Left lung (tissue), 10 donors: ENCODE measurements around the gene SCLY. TPM values are rescaled to one million over a fixed set of nuclear protein-coding genes. Genes with fewer than 3 reads are reported as not detected.

ENCODE experiments used
- ATAC-seq: fragments of 200-7000 bp; cut with Tn5 transposase; one replicate; pipeline ENCODE4 v1.9.1; 2020; ENCODE audit warnings: moderate library complexity
- DNase-seq, 4 donors: peaks; one replicate each; pipeline ENCODE4 v3.0.0-alpha.2; 2013 to 2020
- H3K27ac ChIP-seq, 2 donors: fragments of 200-600 bp; sonication (generic) in 1 of 2; one replicate each; pipeline versions ENCODE4 v1.5.0 to v1.8.0; 2020 to 2021
- H3K27me3 ChIP-seq, 2 donors: fragments of 200-600 bp; sonication (generic) in 1 of 2; one replicate each; pipeline versions ENCODE4 v1.5.0 to v1.8.0; 2020 to 2021
- H3K36me3 ChIP-seq, 2 donors: fragments of 200-600 bp; sonication (generic) in 1 of 2; one replicate each; pipeline versions ENCODE4 v1.5.0 to v1.8.0; 2020 to 2021
- H3K4me1 ChIP-seq, 2 donors: fragments of 200-600 bp; one replicate each; pipeline ENCODE4 v1.8.0; 2021
- H3K4me3 ChIP-seq, 2 donors: fragments of 200-600 bp; sonication (generic) in 1 of 2; one replicate each; pipeline versions ENCODE4 v1.5.0 to v1.8.0; 2020 to 2021; ENCODE audit warnings: mild to moderate bottlenecking in 1 of 2
- H3K9me3 ChIP-seq, 2 donors: fragments of 200-600 bp; sonication (generic) in 1 of 2; one replicate each; pipeline versions ENCODE4 v1.5.0 to v1.8.0; 2020 to 2021
- CTCF ChIP-seq, 2 donors: fragments of 200-600 bp; sonication (generic) in 1 of 2; IDR thresholded peaks; one replicate each; pipeline versions ENCODE4 v1.5.0 to v1.8.0; 2021; ENCODE audit warnings: antibody characterized with exemption in 2 of 2
- intact Hi-C, 2 donors: fragments of 100-400 bp; cut with DNase I; formaldehyde crosslinking; loops; one replicate each; pipeline versions ENCODE4 v1.11.2 to v1.14.2; 2022
- polyA plus RNA-seq, 6 donors: library from polyadenylated mRNA; unstranded; fragments of 120-200 nt; gene quantifications; one replicate each; pipeline ENCODE4 v1.2.1, GENCODE V29; 2013; ENCODE audit not compliant: insufficient read length in 6 of 6
- total RNA-seq, 2 donors: library from RNA; stranded (reverse); fragmentation: NEBNext Ultra II Directional; extraction: Animal tissue kit (Norgen Biotek cat#: 25700); gene quantifications; one replicate each; pipeline ENCODE4 v1.2.1, GENCODE V29; 2021
- donor health status: DM: no; HTN: yes; CAD: no.
- donor health status: DM: no; HTN: no; CAD: no.

The SCLY gene
- total and polyA plus RNA-seq, 8 donors = 10.9 to 20.9 (median 15.2) TPM

GRCh38 chr2:238024986-238025385, 35.8 kb upstream of the SCLY start:
- Histone ChIP-seq H3K4me1 (no peaks in the 10 kb centered on the region), H3K36me3 (peaks cover 0 to 60% of the 10 kb centered on the region in 2 donors), H3K4me3 (no peak overlapping the region), H3K27me3 (no peaks in the 10 kb centered on the region), H3K9me3 (no peaks in the 10 kb centered on the region), H3K27ac (no peak overlapping the region)
- DNase-seq (no peak), ATAC-seq (no peak)
- intact Hi-C loops = no loop called here
- TF ChIP-seq CTCF (IDR thresholded peaks at IDR 0.05) = no peak

- no peak overlapping the region for H3K27ac ChIP-seq
- intact Hi-C loops = no loop called here
- H3K9me3 ChIP-seq = no peaks in the 10 kb centered on the region
- H3K27me3 ChIP-seq = no peaks in the 10 kb centered on the region
- TF ChIP-seq CTCF (IDR thresholded peaks at IDR 0.05) = no peak
- ATAC-seq (no peak), DNase-seq (no peak)
- peaks cover 0 to 62% of the 10 kb centered on the region in 2 donors for H3K36me3 ChIP-seq
- no peaks in the 10 kb centered on the region for H3K4me1 ChIP-seq
- no peak overlapping the region for H3K4me3 ChIP-seq
These were observed 35.0 kb upstream of the SCLY start for GRCh38 chr2:238025741-238026360.

GRCh38 chr2:238027058-238027457, 33.7 kb upstream of the SCLY start:
- Histone ChIP-seq H3K27ac (no peak overlapping the region), H3K4me1 (no peaks in the 10 kb centered on the region), H3K4me3 (no peak overlapping the region), H3K27me3 (no peaks in the 10 kb centered on the region), H3K9me3 (no peaks in the 10 kb centered on the region), H3K36me3 (peaks cover 0 to 67% of the 10 kb centered on the region in 2 donors)
- intact Hi-C loops = no loop called here
- TF ChIP-seq CTCF (IDR thresholded peaks at IDR 0.05) = no peak
- ATAC-seq (no peak), DNase-seq (no peak)

GRCh38 chr2:238027591-238028415, 33.0 kb upstream of the SCLY start:
- Histone ChIP-seq H3K4me1 (no peaks in the 10 kb centered on the region), H3K27ac (no peak overlapping the region), H3K36me3 (peaks cover 0 to 73% of the 10 kb centered on the region in 2 donors), H3K4me3 (no peak overlapping the region), H3K27me3 (no peaks in the 10 kb centered on the region), H3K9me3 (no peaks in the 10 kb centered on the region)
- TF ChIP-seq CTCF (IDR thresholded peaks at IDR 0.05) = no peak
- intact Hi-C loops = no loop called here
- ATAC-seq = no peak
- no peak for DNase-seq

- intact Hi-C loops = no loop called here
- no peak for ATAC-seq
- TF ChIP-seq CTCF (IDR thresholded peaks at IDR 0.05) = no peak
- no peak overlapping the region for H3K4me3 ChIP-seq
- H3K4me1 ChIP-seq = no peaks in the 10 kb centered on the region
- no peak overlapping the region for H3K27ac ChIP-seq
- H3K9me3 ChIP-seq = no peaks in the 10 kb centered on the region
- peaks cover 0 to 89% of the 10 kb centered on the region in 2 donors for H3K36me3 ChIP-seq
- DNase-seq = no peak
- H3K27me3 ChIP-seq = no peaks in the 10 kb centered on the region
These were observed 30.9 kb upstream of the SCLY start for GRCh38 chr2:238029853-238030252.
